GM20000 (cell line): ENCODE measurements around the gene BORCS8.
"Not testable (repeated sequence)": the region's sequence is repeated elsewhere in the genome, so short reads cannot be mapped to it uniquely, and the experiment has no call there.

Source experiments
- DNase-seq: peaks from one replicate; pipeline ENCODE4 v3.0.0; 2012; ENCODE audit warnings: low spot score
- CTCF ChIP-seq: IDR thresholded peaks from 2 replicates; pipeline ENCODE4 v1.5.1; 2012; ENCODE audit warnings: mild to moderate bottlenecking, control low read depth; ENCODE audit errors: extremely low read depth, missing control alignments

The BORCS8 gene

GRCh38 chr19:19179548-19180441 is 12.2 kb downstream of the BORCS8 start:
- DNase-seq = no peak

GRCh38 chr19:19176950-19177349 is 15.0 kb downstream of the BORCS8 start:
- no peak for DNase-seq
- no peak for TF ChIP-seq CTCF

More at GRCh38 chr19:19179548-19180441, 12.2 kb downstream of the BORCS8 start:
- no peak for TF ChIP-seq CTCF

GRCh38 chr19:19173243-19173642 is 18.7 kb downstream of the BORCS8 start:
- not testable (repeated sequence) for DNase-seq

- TF ChIP-seq CTCF = no peak
- peak; percentile 68 for DNase-seq
Measured at GRCh38 chr19:19171821-19172532, 20.0 kb downstream of the BORCS8 start.

GRCh38 chr19:19170873-19171672 is 20.9 kb downstream of the BORCS8 start:
- DNase-seq = no peak
- no peak for TF ChIP-seq CTCF

GRCh38 chr19:19170053-19170872 is 21.7 kb downstream of the BORCS8 start, which contains the start of gene MEF2B:
TSS of gene MEF2B (minus strand) at chr19:19170263. CDS start at chr19:19150735, 19,528 bp downstream.
- peak; percentile 95 for DNase-seq
- no peak for TF ChIP-seq CTCF
